Cerebellar nuclear complex (tissue), 1 donor: ENCODE results near the gene FRMD4B.
"Not testable (repeated sequence)": the region's sequence is repeated elsewhere in the genome, so short reads cannot be mapped to it uniquely, and the experiment has no call there.

Experiments used
- DNase-seq, 2 experiments: peaks; one replicate each; lab custom pipeline; 2025; lab: John Stamatoyannopoulos, UW

Gene FRMD4B

GRCh38 chr3:69360690-69361089, 25.2 kb downstream of the FRMD4B start:
- DNase-seq: no peak

DNA sequence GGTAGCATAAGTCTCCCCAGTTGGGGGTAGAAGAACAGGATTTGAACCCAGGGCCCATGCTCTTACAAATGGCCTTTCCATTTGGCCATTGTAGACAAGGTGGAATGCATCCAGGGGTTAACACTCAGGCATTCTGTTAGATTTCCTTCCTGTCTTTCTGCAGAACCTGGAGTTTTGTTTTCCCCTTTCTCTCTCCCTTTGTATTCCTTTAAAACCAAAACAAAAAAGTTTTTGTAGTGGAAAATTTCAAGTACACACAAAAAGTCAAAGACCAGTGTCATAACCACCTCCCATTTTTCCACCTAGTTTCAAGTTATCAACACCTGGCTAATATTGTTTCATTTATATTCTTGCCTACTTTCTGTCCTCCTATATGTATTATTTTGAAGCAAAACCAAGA, 26.0 kb downstream of the FRMD4B start:
- no peak for DNase-seq

GRCh38 chr3:69359339-69359893, 26.5 kb downstream of the FRMD4B start:
- DNase-seq: no peak

GRCh38 chr3:69357196-69357595, 28.7 kb downstream of the FRMD4B start:
- DNase-seq: no peak

- DNase-seq: no peak
These were observed 30.9 kb downstream of the FRMD4B start for GRCh38 chr3:69354948-69355347.

DNA sequence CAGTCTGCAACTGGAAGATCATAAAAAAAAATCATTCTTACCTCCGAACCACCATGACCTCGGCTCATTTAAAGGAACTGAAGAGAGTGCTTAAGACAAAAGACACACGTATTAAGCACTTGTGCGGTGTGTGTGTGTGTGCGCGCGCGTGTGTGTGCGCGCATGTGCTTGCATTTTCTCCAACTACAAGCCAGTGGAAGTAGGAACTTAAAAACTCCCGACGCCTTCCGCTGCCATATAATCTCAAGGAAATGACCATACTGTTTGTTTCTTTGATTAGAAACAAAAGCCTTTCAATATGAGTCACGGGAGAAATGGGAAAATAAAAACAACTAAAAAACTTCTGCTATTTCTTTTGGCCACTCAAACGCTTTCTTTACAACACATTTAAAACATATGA, 32.4 kb downstream of the FRMD4B start:
- DNase-seq: no peak

GRCh38 chr3:69353088-69353478, 32.8 kb downstream of the FRMD4B start:
- DNase-seq: no peak

DNA sequence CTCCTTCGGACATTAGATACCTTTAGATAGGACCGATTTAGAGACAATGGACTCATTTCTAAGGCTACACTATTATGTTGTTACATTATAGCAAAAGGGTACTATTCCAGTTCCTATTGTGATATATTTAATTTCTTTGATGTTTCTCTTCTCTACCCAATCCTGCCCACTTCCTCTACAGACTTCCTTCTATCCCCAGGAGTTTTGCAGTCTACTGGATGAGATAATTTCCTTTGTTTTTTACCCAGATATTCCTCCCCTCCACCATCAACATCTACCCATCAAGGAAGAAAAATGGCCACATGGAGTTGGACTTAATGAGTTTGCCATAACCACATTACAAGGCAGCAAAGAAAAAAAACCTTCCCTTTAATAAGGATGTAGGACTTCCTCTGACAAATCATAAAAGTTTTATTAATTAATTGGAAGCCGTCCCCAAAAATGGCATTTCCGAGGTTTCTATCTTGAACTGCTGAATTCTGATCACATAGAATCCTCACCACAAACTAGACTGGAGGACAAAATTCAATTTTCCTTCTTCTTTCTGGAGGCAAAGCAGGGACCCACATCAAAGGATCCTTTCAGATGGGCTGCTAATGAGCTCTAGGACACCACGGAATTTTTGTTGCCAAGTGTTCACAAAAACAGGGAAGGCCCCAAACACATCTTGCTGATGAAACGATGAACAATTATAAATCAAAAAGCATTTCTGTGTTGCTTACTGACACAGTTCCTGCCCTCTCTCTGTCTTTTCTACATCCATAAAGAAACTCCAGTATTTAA, 33.4 kb downstream of the FRMD4B start:
- DNase-seq: no peak

DNA sequence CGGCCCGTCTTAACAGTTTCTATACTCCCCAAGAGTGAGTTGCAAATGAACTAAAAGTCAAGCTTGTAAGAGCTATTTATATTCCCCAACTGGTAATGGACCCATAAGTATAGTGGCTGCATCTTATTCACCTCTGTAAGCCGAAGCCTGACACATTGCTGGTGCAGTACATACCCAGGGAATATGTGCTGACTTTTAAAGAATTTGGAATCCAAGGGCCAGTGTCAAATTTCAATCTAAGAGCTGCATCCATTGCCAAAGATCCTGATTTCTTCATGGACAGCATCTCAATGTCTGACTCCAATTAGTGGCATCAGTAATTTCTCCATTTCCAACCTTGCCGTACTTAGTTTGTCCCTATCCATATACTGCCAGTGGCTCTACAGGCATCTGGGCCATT, 42.0 kb downstream of the FRMD4B start:
- no peak for DNase-seq

DNA sequence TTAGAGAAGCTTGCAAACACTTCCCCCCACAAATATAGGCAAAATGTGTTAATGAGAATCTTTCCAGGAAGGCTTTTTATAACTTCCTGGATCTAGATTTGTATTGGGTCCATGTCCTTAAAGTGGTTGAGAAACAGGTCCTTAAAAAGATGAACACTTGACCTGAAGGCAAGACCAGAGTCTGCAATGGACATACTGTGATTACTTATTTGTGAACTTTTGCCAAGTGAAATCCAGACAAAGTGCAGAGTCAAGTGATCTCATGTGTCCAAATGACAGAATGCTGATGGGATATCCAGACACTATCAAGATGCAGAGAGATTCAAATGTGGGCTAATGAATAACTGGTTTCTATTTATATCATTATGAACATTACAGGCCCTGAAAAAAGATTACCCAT, 43.8 kb downstream of the FRMD4B start:
- no peak for DNase-seq

- no peak for DNase-seq
These were observed 46.1 kb downstream of the FRMD4B start for GRCh38 chr3:69339760-69340159.

DNA sequence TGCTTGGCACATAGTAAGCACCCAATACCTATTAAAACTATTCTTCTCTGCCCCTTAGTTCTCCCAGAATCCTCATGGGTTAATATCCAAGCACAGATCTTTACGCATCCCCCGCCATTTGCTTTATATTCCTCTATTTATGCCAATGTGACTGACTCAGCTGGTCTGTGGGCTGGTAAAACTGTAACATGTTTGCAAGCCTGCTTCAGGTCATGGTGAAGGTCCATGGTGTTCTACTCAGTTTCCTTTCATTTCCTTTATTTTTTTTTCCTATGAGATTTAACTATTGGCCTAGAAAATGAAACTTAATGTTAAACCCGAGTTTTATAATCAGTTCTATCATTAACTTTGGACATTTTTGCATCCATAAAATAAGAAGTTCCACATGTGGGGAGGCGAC, 47.0 kb downstream of the FRMD4B start:
- DNase-seq: no peak

DNA sequence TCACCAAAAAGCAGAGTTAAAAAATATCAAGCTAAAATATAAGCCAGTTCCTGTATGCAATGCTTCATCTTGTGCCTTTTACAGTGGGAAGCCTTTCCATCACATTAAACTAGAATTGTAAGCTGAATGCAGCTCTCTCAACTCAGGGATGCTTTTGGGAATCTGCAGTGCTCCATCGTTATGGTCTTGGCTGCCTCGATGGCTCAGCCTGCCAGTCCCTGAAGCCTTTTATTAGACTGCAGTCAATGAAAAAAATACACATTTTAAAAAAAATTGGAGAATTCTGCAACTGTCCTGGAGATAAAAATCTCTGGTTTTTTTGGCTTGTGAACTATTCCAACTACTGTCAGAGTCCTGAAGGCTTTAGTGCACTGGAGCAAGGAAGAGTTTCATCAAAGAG, 53.0 kb downstream of the FRMD4B start:
- DNase-seq: no peak

- no peak for DNase-seq
These were observed 54.9 kb downstream of the FRMD4B start for GRCh38 chr3:69330891-69331400.

- DNase-seq: no peak
These were observed 56.0 kb downstream of the FRMD4B start for GRCh38 chr3:69329892-69330291.

GRCh38 chr3:69328963-69329302, 57.0 kb downstream of the FRMD4B start:
- no peak for DNase-seq

DNA sequence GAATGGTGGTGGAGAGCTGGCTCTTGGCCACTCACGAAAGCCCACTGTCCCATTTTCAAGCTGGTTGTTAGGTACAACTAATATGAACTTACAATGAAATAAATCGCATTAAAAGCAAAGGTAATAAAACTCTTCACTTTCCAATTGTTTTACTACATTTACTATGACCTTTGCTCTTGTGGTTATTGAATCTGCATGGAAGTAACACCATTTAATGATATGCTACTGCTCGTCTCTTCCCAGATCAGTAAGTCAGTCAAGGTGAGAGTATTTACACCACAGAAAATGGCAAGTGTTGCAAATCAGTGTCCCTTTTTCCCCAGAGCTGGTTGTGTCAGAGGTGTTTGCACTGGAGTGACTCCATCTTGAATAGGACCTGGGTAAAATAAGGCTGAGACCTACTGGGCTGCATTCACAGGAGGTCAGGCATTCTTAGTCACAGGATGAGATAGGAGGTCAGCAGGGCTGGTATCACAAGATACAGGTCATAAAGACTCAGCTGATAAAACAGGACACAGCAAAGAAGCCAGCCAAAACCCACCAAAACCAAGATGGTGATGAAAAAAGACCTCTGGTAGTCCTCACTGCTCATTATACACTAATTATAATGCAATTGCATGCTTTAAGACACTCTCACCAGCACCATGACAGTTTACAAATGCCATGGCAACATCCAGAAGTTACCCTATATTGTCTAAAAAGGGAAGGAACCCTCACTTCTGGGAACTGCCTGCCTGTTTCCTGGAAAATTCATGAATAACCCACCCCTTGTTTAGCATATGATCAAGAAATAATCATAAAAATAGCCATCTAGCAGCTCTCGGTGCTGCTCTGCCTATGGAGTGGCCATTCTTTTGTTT, 57.6 kb downstream of the FRMD4B start:
- no peak for DNase-seq

GRCh38 chr3:69326855-69327300, 59.0 kb downstream of the FRMD4B start:
- no peak for DNase-seq

- DNase-seq: no peak
These were observed 60.7 kb downstream of the FRMD4B start for GRCh38 chr3:69325151-69325550.

DNA sequence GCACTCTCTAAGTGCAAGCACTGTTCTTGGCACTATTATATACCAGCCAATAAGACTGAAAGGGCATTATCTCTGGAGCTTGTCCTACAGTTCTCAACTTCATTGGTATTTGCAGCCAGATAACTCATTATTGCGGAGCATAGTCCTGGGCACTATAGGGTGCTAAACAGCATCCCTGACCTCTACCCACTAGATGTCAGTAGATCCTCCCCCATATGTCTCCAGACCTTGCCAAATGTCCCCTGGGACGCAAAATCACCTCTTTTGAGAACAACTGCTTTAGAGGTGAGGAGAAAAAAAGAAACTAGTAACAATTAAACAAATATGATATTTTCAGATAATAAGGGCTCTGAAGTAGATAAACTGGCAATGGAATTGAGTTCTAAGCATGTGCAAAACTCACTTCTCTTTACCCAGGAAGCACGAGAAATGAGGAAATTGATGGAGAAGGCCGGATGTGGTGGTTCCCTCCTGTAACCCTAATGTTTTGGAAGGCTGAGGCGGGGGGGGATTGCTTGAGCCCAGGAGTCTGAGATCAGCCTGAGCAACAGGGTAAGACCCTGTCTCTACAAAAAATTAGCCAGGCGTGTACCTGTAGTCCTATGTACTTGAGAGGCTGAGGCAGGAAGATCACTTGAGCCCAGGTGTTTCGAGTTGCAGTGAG, 61.4 kb downstream of the FRMD4B start:
- no peak for DNase-seq

DNA sequence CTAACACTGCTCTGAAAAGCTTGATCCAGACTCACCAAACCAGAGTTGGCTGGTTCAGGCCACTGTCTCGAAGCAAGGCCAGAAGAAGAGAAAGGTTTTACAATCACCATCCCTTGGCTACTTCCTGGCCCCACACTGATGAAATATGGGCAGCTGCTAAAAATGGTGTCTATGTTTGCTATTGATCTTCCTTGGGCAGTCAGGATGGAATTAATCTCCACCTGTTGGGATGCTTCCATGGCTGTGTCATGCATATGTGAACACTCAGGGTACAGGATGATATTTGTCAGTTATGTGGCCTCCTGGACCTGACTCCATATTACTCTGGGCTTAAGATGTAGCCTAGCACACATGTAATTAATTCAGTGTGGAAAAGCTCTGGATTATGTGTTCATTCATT, 61.9 kb downstream of the FRMD4B start:
- no peak for DNase-seq

DNA sequence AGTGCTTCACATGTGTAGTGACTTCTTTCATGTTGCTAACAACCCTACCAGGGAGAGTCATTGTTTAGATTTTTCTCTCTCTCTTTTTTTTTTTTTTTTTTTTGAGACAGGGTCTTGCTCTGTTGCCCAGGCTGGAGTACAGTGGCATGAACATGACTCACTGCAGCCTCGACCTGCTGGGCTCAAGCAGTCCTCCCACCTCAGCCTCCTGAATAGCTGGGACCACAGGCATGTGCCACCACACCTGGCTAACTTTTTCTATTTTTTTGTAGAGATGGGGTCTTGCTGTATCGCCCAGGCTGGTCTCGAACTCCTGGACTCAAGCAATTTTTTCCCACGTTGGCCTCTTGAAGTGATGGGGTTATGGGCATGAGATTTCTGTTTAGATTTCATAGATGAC, 63.4 kb downstream of the FRMD4B start:
- not testable (repeated sequence) for DNase-seq
